Osteoblast (primary cell): ENCODE data around the gene HLA-DQA1. TPM values are rescaled to one million over a fixed set of nuclear protein-coding genes. Genes with fewer than 3 reads are reported as not detected.
"Not testable (repeated sequence)": the region's sequence is repeated elsewhere in the genome, so short reads cannot be mapped to it uniquely, and the experiment has no call there.

Source experiments
- DNase-seq: peaks from one replicate; pipeline ENCODE4 v3.0.0; 2011; ENCODE audit warnings: low spot score, mixed read lengths; ENCODE audit not compliant: insufficient read length; ENCODE audit errors: missing footprints
- H2AFZ ChIP-seq: 2 replicates; pipeline ENCODE4 v1.6.0; 2011; ENCODE audit warnings: mild to moderate bottlenecking, low read length
- H3K27ac ChIP-seq: 2 replicates; pipeline ENCODE4 v1.5.1; 2011; ENCODE audit warnings: mild to moderate bottlenecking, low read depth, low read length, moderate library complexity
- H3K27me3 ChIP-seq: 2 replicates; pipeline ENCODE4 v1.6.0; 2012; ENCODE audit warnings: mild to moderate bottlenecking, control low read depth, inconsistent platforms, low read length, moderate library complexity; ENCODE audit not compliant: insufficient read depth
- H3K36me3 ChIP-seq: 2 replicates; pipeline ENCODE4 v1.5.1; 2011; ENCODE audit warnings: mild to moderate bottlenecking, low read length, control low read depth, moderate library complexity; ENCODE audit not compliant: insufficient read depth
- H3K4me1 ChIP-seq: 2 replicates; pipeline ENCODE4 v1.5.1; 2011; ENCODE audit warnings: mild to moderate bottlenecking, low read length, control low read depth, moderate library complexity; ENCODE audit not compliant: insufficient read depth
- H3K4me2 ChIP-seq: 2 replicates; pipeline ENCODE4 v1.6.0; 2011; ENCODE audit warnings: mild to moderate bottlenecking, low read length; ENCODE audit not compliant: insufficient read depth
- H3K4me3 ChIP-seq: fragments of 200-600 bp; sonication (generic); 3 replicates; pipeline ENCODE4 v1.5.1; 2012; ENCODE audit warnings: mild to moderate bottlenecking, low read length, inconsistent platforms; ENCODE audit not compliant: insufficient read depth
- H3K79me2 ChIP-seq: 2 replicates; pipeline ENCODE4 v1.6.0; 2012; ENCODE audit warnings: mild to moderate bottlenecking, low read length, control low read depth, inconsistent platforms; ENCODE audit not compliant: insufficient read depth
- H3K9me3 ChIP-seq: 2 replicates; pipeline ENCODE4 v1.5.1; 2011; ENCODE audit warnings: low read depth, low read length, control low read depth
- H4K20me1 ChIP-seq: 2 replicates; pipeline ENCODE4 v1.6.0; 2012; ENCODE audit warnings: mild to moderate bottlenecking, low read length, control low read depth; ENCODE audit not compliant: insufficient read depth
- CTCF ChIP-seq: IDR thresholded peaks from 2 replicates; pipeline ENCODE4 v1.5.1; 2011; ENCODE audit warnings: mild to moderate bottlenecking, low read depth, low read length, moderate library complexity; ENCODE audit errors: extremely low read depth
- total RNA-seq: library from RNA; depleted of rRNA; stranded (reverse); fragments of >200 nt; gene quantifications from 2 replicates; pipeline ENCODE4 v1.2.3, GENCODE V29; 2012

The HLA-DQA1 gene
- 0.29 TPM in 1 of 2 replicates, not detected in the other for total RNA-seq

GRCh38 chr6:32637219-32637880 is at the start of gene HLA-DQA1:
TSS of gene HLA-DQA1 (plus strand) at chr6:32637406. CDS start at chr6:32637459, 53 bp downstream.
- H2AFZ ChIP-seq, result no peak within 1 kb of the TSS
- H3K27me3 ChIP-seq, result no peaks in the 10 kb centered on the region
- H3K27ac ChIP-seq, result no peak within 1 kb of the TSS
- no peak for TF ChIP-seq CTCF
- H3K4me2 ChIP-seq, result no peak within 1 kb of the TSS
- H3K9me3 ChIP-seq, result no peaks in the 10 kb centered on the region
- no peaks in the 10 kb centered on the region for H3K4me1 ChIP-seq
- H3K79me2 ChIP-seq, result no peaks in the 10 kb centered on the region
- H3K4me3 ChIP-seq, result no peak within 1 kb of the TSS
- no peaks in the 10 kb centered on the region for H4K20me1 ChIP-seq
- DNase-seq, result no peak
- no peaks in the 10 kb centered on the region for H3K36me3 ChIP-seq

- Histone ChIP-seq H3K27me3 (peaks cover 11% of the 10 kb centered on the region), H3K4me3 (no peak overlapping the region), H2AFZ (no peak overlapping the region), H3K36me3 (no peaks in the 10 kb centered on the region), H3K79me2 (no peaks in the 10 kb centered on the region), H3K9me3 (no peaks in the 10 kb centered on the region), H3K4me1 (no peaks in the 10 kb centered on the region), H3K27ac (no peak overlapping the region), H4K20me1 (no peaks in the 10 kb centered on the region), H3K4me2 (no peak overlapping the region)
- no peak for TF ChIP-seq CTCF
- no peak for DNase-seq
These were observed 49.0 kb upstream of the HLA-DQA1 start for GRCh38 chr6:32588156-32588555.

- TF ChIP-seq CTCF, result no peak
- no peaks in the 10 kb centered on the region for H3K9me3 ChIP-seq
- no peak within 1 kb of the TSS for H2AFZ ChIP-seq
- no peaks in the 10 kb centered on the region for H4K20me1 ChIP-seq
- H3K4me2 ChIP-seq, result no peak within 1 kb of the TSS
- H3K27me3 ChIP-seq, result peaks cover 4% of the 10 kb centered on the region
- H3K4me1 ChIP-seq, result no peaks in the 10 kb centered on the region
- H3K36me3 ChIP-seq, result no peaks in the 10 kb centered on the region
- no peak within 1 kb of the TSS for H3K4me3 ChIP-seq
- DNase-seq, result no peak
- H3K79me2 ChIP-seq, result no peaks in the 10 kb centered on the region
- H3K27ac ChIP-seq, result no peak within 1 kb of the TSS
These were observed 47.4 kb upstream of the HLA-DQA1 start, which contains the start of gene HLA-DRB1 for GRCh38 chr6:32589596-32590449. TSS of gene HLA-DRB1 (minus strand) at chr6:32589848. CDS start at chr6:32589742, 106 bp downstream.

GRCh38 chr6:32590713-32591112 is 46.5 kb upstream of the HLA-DQA1 start:
- H3K27me3 ChIP-seq, H3K27ac ChIP-seq, H3K9me3 ChIP-seq, H3K36me3 ChIP-seq, H3K4me1 ChIP-seq, H3K4me3 ChIP-seq, H4K20me1 ChIP-seq, H3K4me2 ChIP-seq, H2AFZ ChIP-seq, H3K79me2 ChIP-seq, DNase-seq: not testable (repeated sequence)
